Measurements from ENCODE around the gene REXO2.

- TF ChIP-seq, protein P1, sequence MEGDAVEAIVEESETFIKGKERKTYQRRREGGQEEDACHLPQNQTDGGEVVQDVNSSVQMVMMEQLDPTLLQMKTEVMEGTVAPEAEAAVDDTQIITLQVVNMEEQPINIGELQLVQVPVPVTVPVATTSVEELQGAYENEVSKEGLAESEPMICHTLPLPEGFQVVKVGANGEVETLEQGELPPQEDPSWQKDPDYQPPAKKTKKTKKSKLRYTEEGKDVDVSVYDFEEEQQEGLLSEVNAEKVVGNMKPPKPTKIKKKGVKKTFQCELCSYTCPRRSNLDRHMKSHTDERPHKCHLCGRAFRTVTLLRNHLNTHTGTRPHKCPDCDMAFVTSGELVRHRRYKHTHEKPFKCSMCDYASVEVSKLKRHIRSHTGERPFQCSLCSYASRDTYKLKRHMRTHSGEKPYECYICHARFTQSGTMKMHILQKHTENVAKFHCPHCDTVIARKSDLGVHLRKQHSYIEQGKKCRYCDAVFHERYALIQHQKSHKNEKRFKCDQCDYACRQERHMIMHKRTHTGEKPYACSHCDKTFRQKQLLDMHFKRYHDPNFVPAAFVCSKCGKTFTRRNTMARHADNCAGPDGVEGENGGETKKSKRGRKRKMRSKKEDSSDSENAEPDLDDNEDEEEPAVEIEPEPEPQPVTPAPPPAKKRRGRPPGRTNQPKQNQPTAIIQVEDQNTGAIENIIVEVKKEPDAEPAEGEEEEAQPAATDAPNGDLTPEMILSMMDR (IDR thresholded peaks at IDR 0.05) = no peak
- no peak for TF ChIP-seq POLR2A (IDR thresholded peaks at IDR 0.05)
Observed at GRCh38 chr11:114392735-114393667, 46.3 kb upstream of the REXO2 start.
